Erythroblast (primary cell): ENCODE measurements around the gene CRP.
"Not testable (repeated sequence)": the region's sequence is repeated elsewhere in the genome, so short reads cannot be mapped to it uniquely, and the experiment has no call there.

ENCODE experiments used
- GATA1 ChIP-seq: IDR thresholded peaks from 2 replicates; pipeline ENCODE4 v1.6.1; 2011; ENCODE audit warnings: low read depth, mild to moderate bottlenecking, control low read depth, low read length, moderate library complexity
- POLR2A ChIP-seq: IDR thresholded peaks from 2 replicates; pipeline ENCODE4 v1.6.1; 2011; ENCODE audit warnings: mild to moderate bottlenecking, low read length

GRCh38 chr1:159672390-159672789 lies 42.0 kb downstream of the CRP start:
- TF ChIP-seq POLR2A, GATA1: not testable (repeated sequence)
